SK-N-SH (cell line): ENCODE data around the gene CNTD1. TPM values are rescaled to one million over a fixed set of nuclear protein-coding genes. Genes with fewer than 3 reads are reported as not detected.

ENCODE experiments used
- CTCF ChIA-PET: fragments of 300-600, 350-600 bp; formaldehyde crosslinking; extraction: SDS; loops from one replicate; lab custom pipeline; 2021; lab: Yijun Ruan, JAX
- POLR2A ChIA-PET: fragments of 350-600 bp; sonication (Branson Sonifier 250); formaldehyde crosslinking; extraction: SDS; loops from one replicate; lab custom pipeline; 2020; ENCODE audit warnings: antibody characterized with exemption, inconsistent platforms; lab: Yijun Ruan, JAX
- DNase-seq: peaks from one replicate; pipeline ENCODE4 v3.0.0; 2012
- H2AFZ ChIP-seq: fragments of 200-600 bp; sonication (generic); 2 replicates; pipeline ENCODE4 v1.8.1; 2016; ENCODE audit warnings: antibody characterized with exemption, mild to moderate bottlenecking, low read depth
- H3F3A ChIP-seq: fragments of 200-600 bp; sonication (generic); replicated peaks from 2 replicates; pipeline ENCODE3; 2016; ENCODE audit warnings: antibody characterized with exemption, mild to moderate bottlenecking; ENCODE audit not compliant: insufficient read depth
- H3K27ac ChIP-seq, 2 experiments: fragments of 200-500 bp in 1 of 2; fragments of 200-600 bp in 1 of 2; sonication (Bioruptor generic) in 1 of 2; sonication (generic), shearing (Covaris generic) in 1 of 2; 2 replicates each; pipeline versions ENCODE4 v1.5.1 to v1.6.1; 2014 to 2016; ENCODE audit warnings: low read depth in 2 of 2, inconsistent platforms in 1 of 2, low read length in 1 of 2, mild to moderate bottlenecking in 1 of 2, mixed read lengths in 1 of 2
- H3K27me3 ChIP-seq: fragments of 200-600 bp; sonication (generic), shearing (Covaris generic); 2 replicates; pipeline ENCODE4 v1.6.1; 2016; ENCODE audit warnings: mixed run types; ENCODE audit not compliant: insufficient read depth
- H3K36me3 ChIP-seq, 2 experiments: fragments of 200-500 bp in 1 of 2; fragments of 200-600 bp in 1 of 2; sonication (Bioruptor generic) in 1 of 2; sonication (generic) in 1 of 2; replicated peaks in 1 of 2; 2 replicates each; pipeline versions ENCODE3 to v1.5.1; 2014 to 2016; ENCODE audit warnings: low read length in 1 of 2, mild to moderate bottlenecking in 1 of 2; ENCODE audit not compliant: insufficient read depth in 2 of 2, control insufficient read depth in 1 of 2
- H3K4me1 ChIP-seq, 2 experiments: fragments of 200-500 bp in 1 of 2; fragments of 200-600 bp in 1 of 2; sonication (Bioruptor generic) in 1 of 2; sonication (generic), shearing (Covaris generic) in 1 of 2; 2 replicates each; pipeline versions ENCODE4 v1.5.1 to v1.6.1; 2014 to 2016; ENCODE audit warnings: low read depth in 1 of 2, low read length in 1 of 2, mixed run types in 1 of 2; ENCODE audit not compliant: insufficient read depth in 2 of 2, control insufficient read depth in 1 of 2
- H3K4me2 ChIP-seq: fragments of 200-600 bp; sonication (generic), shearing (Covaris generic); 2 replicates; pipeline ENCODE4 v1.6.1; 2017; ENCODE audit warnings: mixed run types
- H3K4me3 ChIP-seq, 2 experiments: fragments of 200-500 bp in 1 of 2; fragments of 200-600 bp in 1 of 2; sonication (Bioruptor generic) in 1 of 2; sonication (generic), shearing (Covaris generic) in 1 of 2; 2 replicates each; pipeline versions ENCODE4 v1.5.1 to v1.8.1; 2014 to 2016; ENCODE audit warnings: low read depth in 2 of 2, inconsistent platforms in 1 of 2, low read length in 1 of 2, mild to moderate bottlenecking in 1 of 2, mixed read lengths in 1 of 2, moderate library complexity in 1 of 2
- H3K79me2 ChIP-seq: fragments of 200-600 bp; sonication (generic); 2 replicates; pipeline ENCODE4 v1.8.1; 2017; ENCODE audit warnings: mild to moderate bottlenecking; ENCODE audit not compliant: insufficient read depth
- H3K9ac ChIP-seq: fragments of 200-600 bp; sonication (generic); 2 replicates; pipeline ENCODE4 v1.6.1; 2017; ENCODE audit warnings: mixed run types
- H3K9me2 ChIP-seq: fragments of 200-600 bp; sonication (generic); 2 replicates; pipeline ENCODE4 v1.6.1; 2017; ENCODE audit warnings: mixed run types
- H3K9me3 ChIP-seq: fragments of 200-600 bp; sonication (generic); 2 replicates; pipeline ENCODE4 v1.6.1; 2017; ENCODE audit warnings: mixed run types, mild to moderate bottlenecking, moderate library complexity
- H4K20me1 ChIP-seq: fragments of 200-600 bp; sonication (generic); 2 replicates; pipeline ENCODE4 v1.6.1; 2017; ENCODE audit warnings: mild to moderate bottlenecking, mixed run types; ENCODE audit not compliant: insufficient read depth
- CHD2 ChIP-seq: fragments of 150-350 bp; IDR thresholded peaks from 2 replicates; pipeline ENCODE4 v1.6.1; 2018; ENCODE audit warnings: low read length; ENCODE audit not compliant: partially characterized antibody
- EZH2phosphoT487 ChIP-seq: fragments of 200-600 bp; sonication (generic); IDR thresholded peaks from 2 replicates; pipeline ENCODE4 v1.6.1; 2017; ENCODE audit warnings: low read depth, mixed run types, mild to moderate bottlenecking, antibody characterized with exemption, moderate library complexity, borderline replicate concordance
- FOXM1 ChIP-seq: IDR thresholded peaks from 2 replicates; pipeline ENCODE4 v1.4.0; 2012; ENCODE audit warnings: low read depth, mild to moderate bottlenecking
- JUND ChIP-seq: IDR thresholded peaks from 2 replicates; pipeline ENCODE4 v1.4.0; 2012
- MXI1 ChIP-seq: IDR thresholded peaks from 2 replicates; pipeline ENCODE4 v1.6.1; 2012; ENCODE audit warnings: mild to moderate bottlenecking, low read depth, low read length, improper control_type of control experiment
- NRF1 ChIP-seq: IDR thresholded peaks from 2 replicates; pipeline ENCODE4 v1.6.1; 2012; ENCODE audit warnings: low read depth, mild to moderate bottlenecking, low read length
- PBX3 ChIP-seq: IDR thresholded peaks from 2 replicates; pipeline ENCODE4; 2012
- POLR2AphosphoS5 ChIP-seq: IDR thresholded peaks from 2 replicates; pipeline ENCODE4 v1.6.1; 2012; ENCODE audit warnings: low read depth, low read length
- RCOR1 ChIP-seq: fragments of 150-350 bp; IDR thresholded peaks from 2 replicates; pipeline ENCODE4 v1.6.1; 2017; ENCODE audit warnings: antibody characterized with exemption, low read length
- RXRA ChIP-seq: IDR thresholded peaks from 2 replicates; pipeline ENCODE4 v1.4.0; 2012; ENCODE audit warnings: low read depth, mild to moderate bottlenecking, borderline replicate concordance
- SIN3A ChIP-seq: IDR thresholded peaks from 2 replicates; pipeline ENCODE4 v1.6.1; 2012; ENCODE audit warnings: low read depth, mild to moderate bottlenecking, low read length, moderate library complexity, borderline replicate concordance
- SMC3 ChIP-seq: IDR thresholded peaks from 2 replicates; pipeline ENCODE4 v1.6.1; 2012; ENCODE audit warnings: low read depth, low read length, improper control_type of control experiment
- TAF1 ChIP-seq: IDR thresholded peaks from 2 replicates; pipeline ENCODE4 v1.6.1; 2012; ENCODE audit warnings: low read depth, mild to moderate bottlenecking, low read length, moderate library complexity, borderline replicate concordance
- TCF12 ChIP-seq: IDR thresholded peaks from 2 replicates; pipeline ENCODE4 v1.4.0; 2012
- TEAD4 ChIP-seq: IDR thresholded peaks from 2 replicates; pipeline ENCODE4 v1.4.0; 2012; ENCODE audit warnings: mild to moderate bottlenecking, borderline replicate concordance; ENCODE audit not compliant: insufficient read depth
- USF2 ChIP-seq: fragments of 150-350 bp; IDR thresholded peaks from 2 replicates; pipeline ENCODE4 v1.6.1; 2017; ENCODE audit warnings: antibody characterized with exemption, low read length, low read depth, borderline replicate concordance
- YY1 ChIP-seq: IDR thresholded peaks from 2 replicates; pipeline ENCODE4 v1.4.0; 2012; ENCODE audit warnings: low read depth, mild to moderate bottlenecking
- WGBS: methylation state at CpG from one replicate; pipeline ENCODE4 v1.1.6; 2017; ENCODE audit warnings: low lambda C conversion rate; 5-methylcytosine and 5-hydroxymethylcytosine counted together
- polyA plus RNA-seq, 3 experiments: library from polyadenylated mRNA; depleted of rRNA; stranded (reverse); fragments of >200 nt; gene quantifications; 2 replicates each; pipeline ENCODE4 v1.2.3, GENCODE V29; 2012
- TF ChIP-seq, protein P1 (sequence below): IDR thresholded peaks from 2 replicates; pipeline ENCODE4 v1.4.0; 2012; ENCODE audit warnings: low read depth
- TF ChIP-seq, protein P2 (sequence below): fragments of 200-600 bp; sonication (generic); IDR thresholded peaks from 2 replicates; pipeline ENCODE4 v1.6.1; 2017; ENCODE audit warnings: antibody characterized with exemption, mild to moderate bottlenecking, moderate library complexity
- TF ChIP-seq, protein P3 (sequence below): IDR thresholded peaks from 2 replicates; pipeline ENCODE4 v1.6.1; 2012; ENCODE audit warnings: mild to moderate bottlenecking, low read depth, low read length, moderate library complexity

Gene CNTD1
- polyA plus RNA-seq, 1 of the 3 experiments (the other 2 are of a cell fraction): not detected

DNA sequence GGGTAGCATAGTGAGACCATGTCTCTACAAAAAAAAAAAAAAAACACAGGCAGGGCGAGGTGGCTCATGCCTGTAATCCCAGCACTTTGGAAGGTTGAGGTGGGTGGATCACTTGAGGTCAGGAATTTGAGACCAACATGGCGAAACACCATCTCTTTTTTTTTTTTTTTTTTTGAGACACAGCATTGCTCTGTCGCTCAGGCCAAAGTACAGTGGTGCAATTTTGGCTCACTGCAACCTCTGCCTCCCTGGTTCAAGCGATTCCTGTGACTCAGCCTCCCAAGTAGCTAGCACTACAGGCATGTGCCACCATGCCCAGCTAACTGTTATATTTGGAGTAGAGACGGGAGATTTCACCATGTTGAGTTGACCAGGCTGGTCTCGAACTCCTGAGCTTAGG, 32.5 kb upstream of the CNTD1 start:
- Histone ChIP-seq H3K4me3 (no peak overlapping the region), H3K4me1 (peaks cover 5 to 11% of the 10 kb centered on the region in 2 experiments; a peak in 2 of 4 replicates), H3K79me2 (no peaks in the 10 kb centered on the region), H3K9me3 (no peaks in the 10 kb centered on the region), H3K9ac (no peak overlapping the region), H4K20me1 (no peaks in the 10 kb centered on the region), H3K4me2 (no peak overlapping the region), H2AFZ (no peak overlapping the region), H3K27ac (no peak overlapping the region), H3K9me2 (no peaks in the 10 kb centered on the region), H3K36me3 (no peaks in the 10 kb centered on the region), H3F3A (peaks cover 3% of the 10 kb centered on the region), H3K27me3 (no peaks in the 10 kb centered on the region)
- ChIA-PET CTCF (interaction anchor here (1.0 kb wide), 1 partner anchor 188 kb away, joined by 3 read pairs; no protein-coding TSS in a partner anchor), POLR2A (no interaction called here)
- no peak for DNase-seq
- WGBS: 88% methylated on average over 5 of the region's 6 CpGs
- TF ChIP-seq RXRA (no peak), SIN3A (no peak), RCOR1 (no peak), TCF12 (no peak), TAF1 (no peak), TEAD4 (no peak), MXI1 (no peak), YY1 (no peak), SMC3 (no peak), JUND (no peak), USF2 (no peak), PBX3 (no peak), POLR2AphosphoS5 (no peak), FOXM1 (no peak), EZH2phosphoT487 (no peak), NRF1 (no peak), CHD2 (no peak)
- TF ChIP-seq, protein P1, sequence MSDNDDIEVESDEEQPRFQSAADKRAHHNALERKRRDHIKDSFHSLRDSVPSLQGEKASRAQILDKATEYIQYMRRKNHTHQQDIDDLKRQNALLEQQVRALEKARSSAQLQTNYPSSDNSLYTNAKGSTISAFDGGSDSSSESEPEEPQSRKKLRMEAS: no peak
- TF ChIP-seq, protein P2, sequence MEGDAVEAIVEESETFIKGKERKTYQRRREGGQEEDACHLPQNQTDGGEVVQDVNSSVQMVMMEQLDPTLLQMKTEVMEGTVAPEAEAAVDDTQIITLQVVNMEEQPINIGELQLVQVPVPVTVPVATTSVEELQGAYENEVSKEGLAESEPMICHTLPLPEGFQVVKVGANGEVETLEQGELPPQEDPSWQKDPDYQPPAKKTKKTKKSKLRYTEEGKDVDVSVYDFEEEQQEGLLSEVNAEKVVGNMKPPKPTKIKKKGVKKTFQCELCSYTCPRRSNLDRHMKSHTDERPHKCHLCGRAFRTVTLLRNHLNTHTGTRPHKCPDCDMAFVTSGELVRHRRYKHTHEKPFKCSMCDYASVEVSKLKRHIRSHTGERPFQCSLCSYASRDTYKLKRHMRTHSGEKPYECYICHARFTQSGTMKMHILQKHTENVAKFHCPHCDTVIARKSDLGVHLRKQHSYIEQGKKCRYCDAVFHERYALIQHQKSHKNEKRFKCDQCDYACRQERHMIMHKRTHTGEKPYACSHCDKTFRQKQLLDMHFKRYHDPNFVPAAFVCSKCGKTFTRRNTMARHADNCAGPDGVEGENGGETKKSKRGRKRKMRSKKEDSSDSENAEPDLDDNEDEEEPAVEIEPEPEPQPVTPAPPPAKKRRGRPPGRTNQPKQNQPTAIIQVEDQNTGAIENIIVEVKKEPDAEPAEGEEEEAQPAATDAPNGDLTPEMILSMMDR: no peak
- TF ChIP-seq, protein P3, sequence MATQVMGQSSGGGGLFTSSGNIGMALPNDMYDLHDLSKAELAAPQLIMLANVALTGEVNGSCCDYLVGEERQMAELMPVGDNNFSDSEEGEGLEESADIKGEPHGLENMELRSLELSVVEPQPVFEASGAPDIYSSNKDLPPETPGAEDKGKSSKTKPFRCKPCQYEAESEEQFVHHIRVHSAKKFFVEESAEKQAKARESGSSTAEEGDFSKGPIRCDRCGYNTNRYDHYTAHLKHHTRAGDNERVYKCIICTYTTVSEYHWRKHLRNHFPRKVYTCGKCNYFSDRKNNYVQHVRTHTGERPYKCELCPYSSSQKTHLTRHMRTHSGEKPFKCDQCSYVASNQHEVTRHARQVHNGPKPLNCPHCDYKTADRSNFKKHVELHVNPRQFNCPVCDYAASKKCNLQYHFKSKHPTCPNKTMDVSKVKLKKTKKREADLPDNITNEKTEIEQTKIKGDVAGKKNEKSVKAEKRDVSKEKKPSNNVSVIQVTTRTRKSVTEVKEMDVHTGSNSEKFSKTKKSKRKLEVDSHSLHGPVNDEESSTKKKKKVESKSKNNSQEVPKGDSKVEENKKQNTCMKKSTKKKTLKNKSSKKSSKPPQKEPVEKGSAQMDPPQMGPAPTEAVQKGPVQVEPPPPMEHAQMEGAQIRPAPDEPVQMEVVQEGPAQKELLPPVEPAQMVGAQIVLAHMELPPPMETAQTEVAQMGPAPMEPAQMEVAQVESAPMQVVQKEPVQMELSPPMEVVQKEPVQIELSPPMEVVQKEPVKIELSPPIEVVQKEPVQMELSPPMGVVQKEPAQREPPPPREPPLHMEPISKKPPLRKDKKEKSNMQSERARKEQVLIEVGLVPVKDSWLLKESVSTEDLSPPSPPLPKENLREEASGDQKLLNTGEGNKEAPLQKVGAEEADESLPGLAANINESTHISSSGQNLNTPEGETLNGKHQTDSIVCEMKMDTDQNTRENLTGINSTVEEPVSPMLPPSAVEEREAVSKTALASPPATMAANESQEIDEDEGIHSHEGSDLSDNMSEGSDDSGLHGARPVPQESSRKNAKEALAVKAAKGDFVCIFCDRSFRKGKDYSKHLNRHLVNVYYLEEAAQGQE: no peak
